Peyer's patch (tissue), 4 donors: ENCODE measurements around the gene KRTAP19-7.

Source experiments
- CTCF ChIP-seq, 6 experiments: fragments of 450-650 bp in 4 of 6; fragments of 200-600 bp in 2 of 6; sonication (generic) in 1 of 6; IDR thresholded peaks; one replicate each; pipeline ENCODE4 v1.5.1; 2017 to 2019; ENCODE audit warnings: antibody characterized with exemption in 6 of 6, mild to moderate bottlenecking in 3 of 6, moderate library complexity in 1 of 6
- POLR2A ChIP-seq, 2 donors: fragments of 450-650 bp; IDR thresholded peaks; one replicate each; pipeline ENCODE4 v1.5.1; 2017; ENCODE audit warnings: antibody characterized with exemption in 2 of 2, mild to moderate bottlenecking in 2 of 2, moderate library complexity in 2 of 2

DNA sequence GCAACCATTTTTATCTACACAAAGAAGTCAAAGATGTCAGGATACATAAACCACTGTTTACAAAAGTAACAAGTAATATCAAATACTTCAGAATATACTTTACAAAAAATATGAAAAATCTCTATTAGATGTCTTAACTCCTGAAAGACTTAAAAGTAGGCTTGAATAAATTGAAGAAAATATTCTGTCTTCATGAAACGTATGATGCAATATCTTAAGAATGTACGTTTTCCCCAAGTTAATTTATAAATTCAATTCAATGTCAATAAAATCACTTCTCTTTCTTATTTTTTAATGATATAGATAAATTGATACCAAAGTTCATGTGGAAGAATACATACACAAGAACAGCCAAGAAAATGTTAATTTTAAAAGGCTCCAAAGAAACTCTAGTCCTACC lies 6.0 kb downstream of the KRTAP19-7 start:
- TF ChIP-seq CTCF (IDR thresholded peaks at IDR 0.05) = no peak
- no peak for TF ChIP-seq POLR2A (IDR thresholded peaks at IDR 0.05)
